ENCODE measurements around the gene EPDR1. TPM values are rescaled to one million over a fixed set of nuclear protein-coding genes. Genes with fewer than 3 reads are reported as not detected.

The EPDR1 gene
- polyA plus RNA-seq, 1 donor from 2014 or later, result 1.7 TPM

DNA sequence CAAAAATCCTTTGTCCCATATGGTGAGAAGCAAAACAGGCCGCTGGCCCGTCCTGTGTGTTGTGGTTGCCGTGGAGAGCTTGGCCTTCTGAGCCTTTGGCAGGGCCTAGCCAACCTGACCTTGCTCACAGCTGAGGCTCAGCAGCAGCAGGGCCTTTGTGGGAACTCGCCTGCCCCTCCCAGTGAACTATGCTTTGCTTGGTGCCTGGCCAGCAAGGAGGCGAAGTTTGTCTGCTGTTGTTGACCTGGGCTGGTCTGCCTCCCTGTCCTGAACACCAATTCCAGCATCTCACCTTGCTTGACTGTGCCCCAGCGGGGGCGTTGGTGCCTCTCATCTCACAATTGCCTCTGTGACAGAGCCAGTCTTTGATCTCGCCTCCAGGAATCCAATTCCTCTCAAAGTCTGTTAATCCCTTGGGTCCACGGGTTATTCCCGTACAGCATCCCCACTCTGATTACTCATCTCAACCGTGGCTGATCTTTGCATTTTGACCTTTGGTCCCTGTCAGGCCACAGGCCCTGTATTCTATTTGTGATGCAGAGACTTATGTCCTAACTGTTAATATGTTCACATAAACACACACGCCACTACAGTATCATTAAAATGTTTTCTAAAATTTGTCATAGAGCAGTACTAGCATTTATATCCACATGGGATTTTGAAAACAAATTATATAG lies 22.6 kb downstream of the EPDR1 start:
- no peaks in the 10 kb centered on the region for H3K9me3 ChIP-seq (ENCODE audit: low read length)
- H3K36me3 ChIP-seq (ENCODE audit: insufficient read depth, low read length), result no peaks in the 10 kb centered on the region
- no peaks in the 10 kb centered on the region for H3K27me3 ChIP-seq (ENCODE audit: insufficient read depth, low read depth, low read length)
- H3K9me2 ChIP-seq (ENCODE audit: insufficient read depth, low read length), result no peaks in the 10 kb centered on the region
- no peak overlapping the region for H3K9ac ChIP-seq (ENCODE audit: low read length)
- no peaks in the 10 kb centered on the region for H3K79me2 ChIP-seq (replicated peaks; ENCODE audit: insufficient read depth, low read length)
- no peak overlapping the region for H2AFZ ChIP-seq (ENCODE audit: low read depth, low read length)
- TF ChIP-seq TAF1 (IDR thresholded peaks at IDR 0.05; ENCODE audit: low read depth) (no peak), RAD21 (conservative IDR thresholded peaks at IDR 0.05) (no peak), EZH2 (IDR thresholded peaks at IDR 0.05; ENCODE audit: borderline replicate concordance, insufficient read depth, low read length, poor library complexity, severe bottlenecking) (no peak), SMC3 (conservative IDR thresholded peaks at IDR 0.05; ENCODE audit: poor library complexity) (no peak), EP300 (conservative IDR thresholded peaks at IDR 0.05; ENCODE audit: poor library complexity, severe bottlenecking) (no peak), POLR2AphosphoS5 (IDR thresholded peaks at IDR 0.05) (no peak), MXI1 (conservative IDR thresholded peaks at IDR 0.05; ENCODE audit: poor library complexity, severe bottlenecking) (no peak)
- TF ChIP-seq, protein P1, sequence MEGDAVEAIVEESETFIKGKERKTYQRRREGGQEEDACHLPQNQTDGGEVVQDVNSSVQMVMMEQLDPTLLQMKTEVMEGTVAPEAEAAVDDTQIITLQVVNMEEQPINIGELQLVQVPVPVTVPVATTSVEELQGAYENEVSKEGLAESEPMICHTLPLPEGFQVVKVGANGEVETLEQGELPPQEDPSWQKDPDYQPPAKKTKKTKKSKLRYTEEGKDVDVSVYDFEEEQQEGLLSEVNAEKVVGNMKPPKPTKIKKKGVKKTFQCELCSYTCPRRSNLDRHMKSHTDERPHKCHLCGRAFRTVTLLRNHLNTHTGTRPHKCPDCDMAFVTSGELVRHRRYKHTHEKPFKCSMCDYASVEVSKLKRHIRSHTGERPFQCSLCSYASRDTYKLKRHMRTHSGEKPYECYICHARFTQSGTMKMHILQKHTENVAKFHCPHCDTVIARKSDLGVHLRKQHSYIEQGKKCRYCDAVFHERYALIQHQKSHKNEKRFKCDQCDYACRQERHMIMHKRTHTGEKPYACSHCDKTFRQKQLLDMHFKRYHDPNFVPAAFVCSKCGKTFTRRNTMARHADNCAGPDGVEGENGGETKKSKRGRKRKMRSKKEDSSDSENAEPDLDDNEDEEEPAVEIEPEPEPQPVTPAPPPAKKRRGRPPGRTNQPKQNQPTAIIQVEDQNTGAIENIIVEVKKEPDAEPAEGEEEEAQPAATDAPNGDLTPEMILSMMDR (IDR thresholded peaks at IDR 0.05; ENCODE audit: poor library complexity, severe bottlenecking), result no peak
- TF ChIP-seq, protein P2, sequence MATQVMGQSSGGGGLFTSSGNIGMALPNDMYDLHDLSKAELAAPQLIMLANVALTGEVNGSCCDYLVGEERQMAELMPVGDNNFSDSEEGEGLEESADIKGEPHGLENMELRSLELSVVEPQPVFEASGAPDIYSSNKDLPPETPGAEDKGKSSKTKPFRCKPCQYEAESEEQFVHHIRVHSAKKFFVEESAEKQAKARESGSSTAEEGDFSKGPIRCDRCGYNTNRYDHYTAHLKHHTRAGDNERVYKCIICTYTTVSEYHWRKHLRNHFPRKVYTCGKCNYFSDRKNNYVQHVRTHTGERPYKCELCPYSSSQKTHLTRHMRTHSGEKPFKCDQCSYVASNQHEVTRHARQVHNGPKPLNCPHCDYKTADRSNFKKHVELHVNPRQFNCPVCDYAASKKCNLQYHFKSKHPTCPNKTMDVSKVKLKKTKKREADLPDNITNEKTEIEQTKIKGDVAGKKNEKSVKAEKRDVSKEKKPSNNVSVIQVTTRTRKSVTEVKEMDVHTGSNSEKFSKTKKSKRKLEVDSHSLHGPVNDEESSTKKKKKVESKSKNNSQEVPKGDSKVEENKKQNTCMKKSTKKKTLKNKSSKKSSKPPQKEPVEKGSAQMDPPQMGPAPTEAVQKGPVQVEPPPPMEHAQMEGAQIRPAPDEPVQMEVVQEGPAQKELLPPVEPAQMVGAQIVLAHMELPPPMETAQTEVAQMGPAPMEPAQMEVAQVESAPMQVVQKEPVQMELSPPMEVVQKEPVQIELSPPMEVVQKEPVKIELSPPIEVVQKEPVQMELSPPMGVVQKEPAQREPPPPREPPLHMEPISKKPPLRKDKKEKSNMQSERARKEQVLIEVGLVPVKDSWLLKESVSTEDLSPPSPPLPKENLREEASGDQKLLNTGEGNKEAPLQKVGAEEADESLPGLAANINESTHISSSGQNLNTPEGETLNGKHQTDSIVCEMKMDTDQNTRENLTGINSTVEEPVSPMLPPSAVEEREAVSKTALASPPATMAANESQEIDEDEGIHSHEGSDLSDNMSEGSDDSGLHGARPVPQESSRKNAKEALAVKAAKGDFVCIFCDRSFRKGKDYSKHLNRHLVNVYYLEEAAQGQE (IDR thresholded peaks at IDR 0.05; ENCODE audit: borderline replicate concordance), result no peak
- no peaks in the 10 kb centered on the region for H4K20me1 ChIP-seq (ENCODE audit: insufficient read depth)
- no peak overlapping the region for H3K27ac ChIP-seq (ENCODE audit: low read length)
- H3F3A ChIP-seq (ENCODE audit: insufficient read depth, low read length, poor library complexity, severe bottlenecking), result no peaks in the 10 kb centered on the region
- no peak overlapping the region for H3K4me2 ChIP-seq (ENCODE audit: low read length)
- no peak overlapping the region for H3K4me3 ChIP-seq (ENCODE audit: low read length)

DNA sequence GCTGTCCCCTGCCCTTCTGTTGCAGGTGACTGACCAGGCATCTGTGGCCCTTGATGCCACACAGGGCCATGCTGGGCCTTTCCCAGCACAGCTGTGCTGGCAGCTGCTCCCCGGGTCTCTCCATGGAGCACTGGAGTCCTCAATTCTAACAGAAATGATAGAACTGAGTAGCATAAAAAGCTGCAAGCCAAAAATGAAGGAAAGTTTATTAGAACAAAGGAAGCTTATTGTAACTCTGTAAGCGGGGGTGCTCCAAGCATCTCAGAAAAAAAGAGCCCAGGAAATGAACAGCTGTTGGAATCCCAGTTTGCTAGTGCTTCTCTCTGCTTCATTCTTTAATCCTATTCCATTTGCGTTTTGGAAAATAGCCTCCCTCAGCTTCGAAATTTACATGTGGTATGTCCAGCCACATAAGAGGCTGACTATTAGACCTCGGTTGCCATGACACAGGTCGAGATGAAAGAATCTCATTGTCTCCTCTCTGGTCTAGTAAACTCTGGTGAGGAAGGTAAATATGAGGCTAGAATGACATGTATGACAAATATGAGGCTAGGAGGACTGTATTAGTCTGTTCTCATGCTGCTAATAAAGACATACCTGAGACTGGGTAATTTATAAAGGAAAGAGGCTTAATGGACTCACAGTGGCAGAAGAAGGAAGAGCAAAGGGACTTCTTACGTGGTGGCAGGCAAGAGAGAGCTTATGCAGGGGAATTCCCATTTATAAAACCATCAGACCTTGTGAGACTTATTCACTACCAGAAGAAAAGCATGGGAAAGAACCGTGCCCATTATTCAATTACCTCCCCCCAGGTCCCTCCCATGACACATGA lies 23.7 kb downstream of the EPDR1 start:
- Histone ChIP-seq H3K36me3 (ENCODE audit: insufficient read depth, low read length) (no peaks in the 10 kb centered on the region), H3K9me2 (ENCODE audit: insufficient read depth, low read length) (no peaks in the 10 kb centered on the region), H3K4me3 (ENCODE audit: low read length) (no peak overlapping the region), H3K27ac (ENCODE audit: low read length) (no peak overlapping the region), H3K9ac (ENCODE audit: low read length) (no peak overlapping the region), H2AFZ (ENCODE audit: low read depth, low read length) (no peak overlapping the region), H3F3A (ENCODE audit: insufficient read depth, low read length, poor library complexity, severe bottlenecking) (no peaks in the 10 kb centered on the region), H3K27me3 (ENCODE audit: insufficient read depth, low read depth, low read length) (no peaks in the 10 kb centered on the region), H4K20me1 (ENCODE audit: insufficient read depth) (no peaks in the 10 kb centered on the region), H3K4me2 (ENCODE audit: low read length) (no peak overlapping the region), H3K79me2 (replicated peaks; ENCODE audit: insufficient read depth, low read length) (no peaks in the 10 kb centered on the region), H3K9me3 (ENCODE audit: low read length) (no peaks in the 10 kb centered on the region)
- TF ChIP-seq TAF1 (IDR thresholded peaks at IDR 0.05; ENCODE audit: low read depth), result no peak
- no peak for TF ChIP-seq EP300 (conservative IDR thresholded peaks at IDR 0.05; ENCODE audit: poor library complexity, severe bottlenecking)
- no peak for TF ChIP-seq SMC3 (conservative IDR thresholded peaks at IDR 0.05; ENCODE audit: poor library complexity)
- TF ChIP-seq EZH2 (IDR thresholded peaks at IDR 0.05; ENCODE audit: borderline replicate concordance, insufficient read depth, low read length, poor library complexity, severe bottlenecking), result no peak
- TF ChIP-seq POLR2AphosphoS5 (IDR thresholded peaks at IDR 0.05), result no peak
- TF ChIP-seq RAD21 (conservative IDR thresholded peaks at IDR 0.05), result no peak
- no peak for TF ChIP-seq MXI1 (conservative IDR thresholded peaks at IDR 0.05; ENCODE audit: poor library complexity, severe bottlenecking)
- TF ChIP-seq, protein P1 (IDR thresholded peaks at IDR 0.05; ENCODE audit: poor library complexity, severe bottlenecking), result no peak
- TF ChIP-seq, protein P2 (IDR thresholded peaks at IDR 0.05; ENCODE audit: borderline replicate concordance), result no peak

Measured in neural cell (in vitro differentiated cells).